Measurements from ENCODE around the gene SECISBP2.

DNA sequence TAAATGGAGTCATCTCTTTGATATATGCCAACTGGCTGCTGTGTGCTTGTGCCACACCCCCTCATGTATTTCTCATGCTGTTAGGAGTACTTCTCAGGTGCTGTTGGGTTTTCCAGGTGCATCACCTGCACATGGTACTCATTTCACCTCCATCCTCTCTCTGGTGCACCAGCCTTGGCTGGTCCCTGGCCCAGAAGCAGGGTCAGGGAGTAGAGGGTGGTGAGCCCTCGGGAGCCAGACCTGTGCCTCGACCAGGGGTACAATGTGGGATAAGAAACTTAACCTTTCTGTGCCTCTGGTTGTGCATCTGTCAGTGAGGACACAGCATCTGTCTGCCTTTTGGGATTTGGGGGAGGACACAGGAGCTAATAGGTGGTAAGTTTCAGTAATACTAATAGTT is 38.5 kb downstream of the SECISBP2 start:
- TF ChIP-seq CTCF (IDR thresholded peaks at IDR 0.05) (no peak), USF2 (IDR thresholded peaks at IDR 0.05) (no peak), HDAC2 (IDR thresholded peaks at IDR 0.05) (no peak), MYC (IDR thresholded peaks at IDR 0.05; ENCODE audit: borderline replicate concordance, low read length) (no peak), POLR2A (IDR thresholded peaks at IDR 0.05; ENCODE audit: low read length) (no peak), TP53 (CRISPR knock-in tag; IDR thresholded peaks at IDR 0.05) (no peak), CEBPB (IDR thresholded peaks at IDR 0.05) (no peak), SMC3 (IDR thresholded peaks at IDR 0.05) (no peak), ZSCAN20 (CRISPR knock-in tag; IDR thresholded peaks at IDR 0.05) (no peak), NR3C1 (IDR thresholded peaks at IDR 0.05) (no peak), BHLHE40 (IDR thresholded peaks at IDR 0.05; ENCODE audit: low read depth, low read length) (no peak), EP300 (IDR thresholded peaks at IDR 0.05) (no peak)
- TF ChIP-seq, protein P1, sequence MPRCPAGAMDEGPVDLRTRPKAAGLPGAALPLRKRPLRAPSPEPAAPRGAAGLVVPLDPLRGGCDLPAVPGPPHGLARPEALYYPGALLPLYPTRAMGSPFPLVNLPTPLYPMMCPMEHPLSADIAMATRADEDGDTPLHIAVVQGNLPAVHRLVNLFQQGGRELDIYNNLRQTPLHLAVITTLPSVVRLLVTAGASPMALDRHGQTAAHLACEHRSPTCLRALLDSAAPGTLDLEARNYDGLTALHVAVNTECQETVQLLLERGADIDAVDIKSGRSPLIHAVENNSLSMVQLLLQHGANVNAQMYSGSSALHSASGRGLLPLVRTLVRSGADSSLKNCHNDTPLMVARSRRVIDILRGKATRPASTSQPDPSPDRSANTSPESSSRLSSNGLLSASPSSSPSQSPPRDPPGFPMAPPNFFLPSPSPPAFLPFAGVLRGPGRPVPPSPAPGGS (IDR thresholded peaks at IDR 0.05): no peak
- TF ChIP-seq, protein P2, sequence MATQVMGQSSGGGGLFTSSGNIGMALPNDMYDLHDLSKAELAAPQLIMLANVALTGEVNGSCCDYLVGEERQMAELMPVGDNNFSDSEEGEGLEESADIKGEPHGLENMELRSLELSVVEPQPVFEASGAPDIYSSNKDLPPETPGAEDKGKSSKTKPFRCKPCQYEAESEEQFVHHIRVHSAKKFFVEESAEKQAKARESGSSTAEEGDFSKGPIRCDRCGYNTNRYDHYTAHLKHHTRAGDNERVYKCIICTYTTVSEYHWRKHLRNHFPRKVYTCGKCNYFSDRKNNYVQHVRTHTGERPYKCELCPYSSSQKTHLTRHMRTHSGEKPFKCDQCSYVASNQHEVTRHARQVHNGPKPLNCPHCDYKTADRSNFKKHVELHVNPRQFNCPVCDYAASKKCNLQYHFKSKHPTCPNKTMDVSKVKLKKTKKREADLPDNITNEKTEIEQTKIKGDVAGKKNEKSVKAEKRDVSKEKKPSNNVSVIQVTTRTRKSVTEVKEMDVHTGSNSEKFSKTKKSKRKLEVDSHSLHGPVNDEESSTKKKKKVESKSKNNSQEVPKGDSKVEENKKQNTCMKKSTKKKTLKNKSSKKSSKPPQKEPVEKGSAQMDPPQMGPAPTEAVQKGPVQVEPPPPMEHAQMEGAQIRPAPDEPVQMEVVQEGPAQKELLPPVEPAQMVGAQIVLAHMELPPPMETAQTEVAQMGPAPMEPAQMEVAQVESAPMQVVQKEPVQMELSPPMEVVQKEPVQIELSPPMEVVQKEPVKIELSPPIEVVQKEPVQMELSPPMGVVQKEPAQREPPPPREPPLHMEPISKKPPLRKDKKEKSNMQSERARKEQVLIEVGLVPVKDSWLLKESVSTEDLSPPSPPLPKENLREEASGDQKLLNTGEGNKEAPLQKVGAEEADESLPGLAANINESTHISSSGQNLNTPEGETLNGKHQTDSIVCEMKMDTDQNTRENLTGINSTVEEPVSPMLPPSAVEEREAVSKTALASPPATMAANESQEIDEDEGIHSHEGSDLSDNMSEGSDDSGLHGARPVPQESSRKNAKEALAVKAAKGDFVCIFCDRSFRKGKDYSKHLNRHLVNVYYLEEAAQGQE (IDR thresholded peaks at IDR 0.05): no peak
